OCI-LY3 (cell line): ENCODE measurements around the gene RSPH6A.

ENCODE experiments used
- CTCF ChIP-seq: fragments of 200-600, 300-600 bp; sonication (generic); IDR thresholded peaks from 2 replicates; pipeline ENCODE4 v1.5.1; 2014; ENCODE audit warnings: antibody characterized with exemption, low read length, low read depth
- EZH2phosphoT487 ChIP-seq: fragments of 200-600 bp; shearing (Covaris generic); IDR thresholded peaks from 2 replicates; pipeline ENCODE4 v1.6.1; 2018; ENCODE audit warnings: antibody characterized with exemption, mixed run types, low read depth

GRCh38 chr19:45791744-45792469 is 23.2 kb downstream of the RSPH6A start:
- TF ChIP-seq CTCF, result no peak
- TF ChIP-seq EZH2phosphoT487, result no peak
